NT2/D1 (cell line): ENCODE results near the gene AKAP14.

Experiments used
- SUZ12 ChIP-seq: IDR thresholded peaks from 2 replicates; pipeline ENCODE4 v1.6.1; 2011; ENCODE audit not compliant: insufficient read length, insufficient read depth; ENCODE audit errors: extremely low read depth
- YY1 ChIP-seq: IDR thresholded peaks from 2 replicates; pipeline ENCODE4 v1.6.1; 2011; ENCODE audit not compliant: insufficient read length, insufficient read depth
- ZNF274 ChIP-seq: IDR thresholded peaks from 2 replicates; pipeline ENCODE4 v1.6.1; 2011; ENCODE audit warnings: mild to moderate bottlenecking, low read depth, low read length

DNA sequence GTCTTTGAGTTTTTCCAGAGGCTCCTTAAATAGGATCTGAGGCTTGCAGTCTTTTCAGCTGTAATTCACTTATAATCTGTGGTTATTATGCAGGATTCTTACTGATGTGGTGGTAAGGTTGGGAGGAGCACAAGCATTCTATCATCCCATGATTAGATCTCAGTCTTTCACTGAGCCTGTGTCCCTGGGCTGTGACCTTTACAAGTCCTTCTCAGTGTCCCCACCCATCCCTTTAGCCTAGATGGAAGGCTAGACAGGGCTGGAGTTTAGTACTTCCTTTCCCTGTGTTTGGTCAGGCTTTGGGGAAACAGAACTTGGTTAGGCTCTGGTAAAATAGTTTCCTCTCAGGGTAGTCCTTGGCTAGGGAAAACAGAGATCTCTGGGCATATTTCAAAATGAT lies 64.9 kb downstream of the AKAP14 start:
- TF ChIP-seq YY1 (no peak), ZNF274 (no peak), SUZ12 (no peak)
